Calu3 (cell line): ENCODE data around the gene SEC24C. TPM values are rescaled to one million over a fixed set of nuclear protein-coding genes. Genes with fewer than 3 reads are reported as not detected.
"Not testable (repeated sequence)": the region's sequence is repeated elsewhere in the genome, so short reads cannot be mapped to it uniquely, and the experiment has no call there.

Source experiments
- BruUV-seq: library from RNA; stranded (reverse); fragments of 400-500 nt; replicated peaks from 2 replicates; lab custom pipeline; 2021; lab: Mats Ljungman, UMichigan
- CTCF ChIA-PET: fragments of 300-600 bp; sonication (Branson Sonifier 250); formaldehyde crosslinking; loops from one replicate; lab custom pipeline; 2022; ENCODE audit warnings: antibody characterized with exemption; lab: Charles Lee
- DNase-seq: peaks from one replicate; pipeline ENCODE4 v3.0.0; 2022
- H3K27ac Mint-ChIP-seq: one replicate; pipeline ENCODE4 v1.8.0; 2022; ENCODE audit warnings: mixed read lengths; ENCODE audit not compliant: unreplicated experiment
- H3K27me3 Mint-ChIP-seq: one replicate; pipeline ENCODE4 v1.8.0; 2022; ENCODE audit warnings: mixed read lengths; ENCODE audit not compliant: unreplicated experiment
- H3K36me3 Mint-ChIP-seq: one replicate; pipeline ENCODE4 v1.8.0; 2022; ENCODE audit warnings: mild to moderate bottlenecking, moderate library complexity, mixed read lengths; ENCODE audit not compliant: insufficient read depth, unreplicated experiment
- H3K4me1 Mint-ChIP-seq: one replicate; pipeline ENCODE4 v1.8.0; 2022; ENCODE audit warnings: mild to moderate bottlenecking, low read depth, mixed read lengths; ENCODE audit not compliant: unreplicated experiment
- H3K4me3 Mint-ChIP-seq: one replicate; pipeline ENCODE4 v1.8.0; 2022; ENCODE audit warnings: mild to moderate bottlenecking, low read depth, moderate library complexity, mixed read lengths; ENCODE audit not compliant: unreplicated experiment
- H3K9me3 Mint-ChIP-seq: one replicate; pipeline ENCODE4 v1.8.0; 2022; ENCODE audit warnings: low read depth, mixed read lengths; ENCODE audit not compliant: unreplicated experiment
- CTCF ChIP-seq: fragments of 200-600 bp; IDR thresholded peaks from one replicate; pipeline ENCODE4 v1.8.0; 2022; ENCODE audit warnings: antibody characterized with exemption; ENCODE audit not compliant: unreplicated experiment
- intact Hi-C: fragments of 100-400 bp; cut with micrococcal nuclease; formaldehyde crosslinking; loops from one replicate; pipeline ENCODE4 v1.10.0; 2022; ENCODE audit not compliant: unreplicated experiment
- total RNA-seq: library from RNA; stranded (reverse); gene quantifications from 2 replicates; pipeline ENCODE4 v1.2.3, GENCODE V29; 2022

SEC24C gene
- total RNA-seq, 1 experiment from 2014 or later, result 91.7 TPM

DNA sequence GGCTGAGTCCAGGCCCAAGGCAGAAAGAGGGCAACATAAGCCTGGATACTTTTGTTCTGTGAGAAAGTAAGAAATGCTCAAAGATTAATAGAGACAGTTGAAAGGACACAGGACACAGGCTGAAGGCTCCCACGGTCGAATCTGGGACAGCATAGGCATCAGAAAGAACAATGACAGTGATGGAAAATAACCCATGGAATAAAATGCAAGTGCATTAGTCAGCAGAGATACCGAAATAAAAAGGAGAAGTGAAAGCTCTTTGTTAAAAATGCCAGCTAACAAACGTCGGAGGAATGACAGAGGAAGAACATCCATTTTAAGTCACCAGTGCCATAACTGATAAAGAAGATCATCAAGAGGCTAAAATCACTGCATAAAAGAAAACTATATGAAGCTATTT, 26.6 kb upstream of the SEC24C start:
- no peak overlapping the region for H3K27ac Mint-ChIP-seq
- DNase-seq, result no peak
- no peak for TF ChIP-seq CTCF
- BruUV-seq, result no TSS peak
- no peaks in the 10 kb centered on the region for H3K27me3 Mint-ChIP-seq
- H3K4me3 Mint-ChIP-seq, result no peak overlapping the region
- no peaks in the 10 kb centered on the region for H3K4me1 Mint-ChIP-seq
- CTCF ChIA-PET, result no interaction called here
- peaks cover 16% of the 10 kb centered on the region for H3K36me3 Mint-ChIP-seq
- intact Hi-C loops, result no loop called here
- H3K9me3 Mint-ChIP-seq, result no peaks in the 10 kb centered on the region

- peaks cover 14% of the 10 kb centered on the region for H3K36me3 Mint-ChIP-seq
- BruUV-seq, H3K27ac Mint-ChIP-seq, H3K9me3 Mint-ChIP-seq, H3K4me3 Mint-ChIP-seq, intact Hi-C loops, CTCF ChIA-PET, H3K27me3 Mint-ChIP-seq, H3K4me1 Mint-ChIP-seq, DNase-seq: not testable (repeated sequence)
Measured at GRCh38 chr10:73720561-73720960, 23.6 kb upstream of the SEC24C start.

- TF ChIP-seq CTCF, result no peak
- Mint-ChIP-seq H3K27ac (no peak overlapping the region), H3K27me3 (no peaks in the 10 kb centered on the region), H3K4me1 (no peaks in the 10 kb centered on the region), H3K4me3 (no peak overlapping the region), H3K9me3 (no peaks in the 10 kb centered on the region), H3K36me3 (peaks cover 12% of the 10 kb centered on the region)
- BruUV-seq, result no TSS peak
- no peak for DNase-seq
- CTCF ChIA-PET, result no interaction called here
- intact Hi-C loops, result no loop called here
Measured at GRCh38 chr10:73723516-73723915, 20.7 kb upstream of the SEC24C start.

DNA sequence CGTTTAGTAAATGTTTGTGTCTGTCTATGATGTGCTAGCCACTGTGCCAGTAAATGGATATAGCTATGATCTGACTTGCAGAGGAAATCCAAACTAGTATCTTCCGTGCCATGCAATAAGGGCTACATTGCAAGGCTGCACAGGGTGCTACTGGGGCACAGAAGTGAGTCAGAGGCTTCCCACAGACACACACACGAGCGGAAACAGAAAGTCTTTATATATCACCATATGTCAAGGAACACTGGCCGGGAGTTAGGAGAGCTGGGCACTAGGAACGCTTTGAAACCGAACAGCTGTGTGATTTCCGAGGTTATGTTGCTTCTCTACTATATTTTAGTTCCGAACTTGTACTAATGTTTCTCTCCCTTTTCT, 14.4 kb upstream of the SEC24C start:
- H3K27me3 Mint-ChIP-seq, H3K9me3 Mint-ChIP-seq, intact Hi-C loops, H3K4me1 Mint-ChIP-seq: not testable (repeated sequence)
- Mint-ChIP-seq H3K36me3 (peaks cover 32% of the 10 kb centered on the region), H3K4me3 (peak overlapping the region; percentile 95), H3K27ac (peak overlapping the region; percentile 94)
- BruUV-seq, result TSS peak; percentile 82
- DNase-seq, result peak; percentile 17
- CTCF ChIA-PET, result interaction anchor here (0.6 to 1.7 kb wide), 5 partner anchors 11 to 360 kb away, joined by 3 to 10 read pairs (median 8); partner anchors contain the start of gene SEC24C

DNA sequence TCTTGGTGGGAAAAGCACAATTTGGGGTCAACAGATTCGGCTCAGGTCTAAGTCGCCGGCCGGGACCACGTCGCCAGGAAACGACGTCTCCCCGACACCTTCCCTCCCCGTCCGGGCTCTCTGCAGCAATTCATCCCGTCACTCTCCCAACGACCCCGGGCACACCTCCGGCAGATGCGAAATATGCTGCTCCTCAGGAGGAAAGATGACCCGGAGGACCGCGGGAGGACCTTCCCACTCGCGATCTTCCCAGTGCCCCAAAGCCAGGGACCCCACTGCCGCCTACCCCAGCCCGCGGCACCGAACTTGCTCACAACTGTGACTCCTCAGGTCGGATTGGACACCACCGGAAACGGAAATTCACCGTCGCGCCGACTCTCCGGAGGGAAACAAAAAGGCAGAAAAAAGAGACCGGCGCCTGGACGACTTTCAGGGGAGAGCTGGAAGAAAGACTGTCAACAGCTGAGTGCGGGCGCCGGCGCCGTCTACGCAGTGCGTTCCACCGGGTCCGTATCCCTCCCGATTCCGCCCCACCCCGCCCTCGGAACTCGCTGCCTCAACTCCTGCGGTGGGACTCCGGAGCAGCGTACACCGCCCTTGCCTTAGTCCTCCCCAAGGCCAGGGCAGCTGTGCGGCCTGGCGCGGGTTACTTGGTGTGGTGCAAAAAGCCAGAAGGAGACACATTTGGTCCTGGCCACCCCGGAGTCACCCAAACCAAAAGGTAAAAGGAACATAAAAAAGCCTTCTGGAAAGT, 13.8 kb upstream of the SEC24C start:
- CTCF ChIA-PET, result interaction anchor here (0.6 to 1.7 kb wide), 3 partner anchors 11 to 43 kb away, joined by 3 to 10 read pairs (median 8); partner anchors contain the start of gene SEC24C
- no peaks in the 10 kb centered on the region for H3K27me3 Mint-ChIP-seq

More for the DNA sequence above, 13.8 kb upstream of the SEC24C start:
- no peak for TF ChIP-seq CTCF
- peak; percentile 96 for DNase-seq
- H3K4me3 Mint-ChIP-seq, result peak overlapping the region; percentile 95
- no peaks in the 10 kb centered on the region for H3K4me1 Mint-ChIP-seq
- BruUV-seq, result no TSS peak
- H3K36me3 Mint-ChIP-seq, result peaks cover 38% of the 10 kb centered on the region
- H3K27ac Mint-ChIP-seq, result peak overlapping the region; percentile 94
- intact Hi-C loops, result no loop called here
- no peaks in the 10 kb centered on the region for H3K9me3 Mint-ChIP-seq
